SK-N-MC (cell line): ENCODE measurements around the gene DGUOK.

Experiments
- DNase-seq: peaks from one replicate; pipeline ENCODE4 v3.0.0-alpha.2; 2011; ENCODE audit warnings: low read depth, low spot score
- H3K27ac ChIP-seq: fragments of 200-600 bp; sonication (generic); 2 replicates; pipeline ENCODE4 v1.5.1; 2016; ENCODE audit warnings: mixed run types
- H3K36me3 ChIP-seq: fragments of 200-600 bp; sonication (generic); 2 replicates; pipeline ENCODE4 v1.6.1; 2017; ENCODE audit warnings: antibody characterized with exemption, low read length, mixed read lengths; ENCODE audit not compliant: insufficient read depth
- H3K4me3 ChIP-seq: fragments of 200-600 bp; sonication (generic); 2 replicates; pipeline ENCODE4 v1.5.1; 2016
- H3K9ac ChIP-seq: fragments of 200-600 bp; sonication (generic); 2 replicates; pipeline ENCODE4 v1.8.0; 2017; ENCODE audit warnings: mixed run types, mixed read lengths; ENCODE audit not compliant: insufficient read length
- H3K9me3 ChIP-seq: fragments of 200-600 bp; sonication (generic); 2 replicates; pipeline ENCODE4 v1.6.1; 2017; ENCODE audit warnings: low read depth, mild to moderate bottlenecking, antibody characterized with exemption, low read length, moderate library complexity, mixed read lengths
- EZH2 ChIP-seq: fragments of 200-600 bp; sonication (generic); IDR thresholded peaks from one replicate; pipeline ENCODE4 v1.6.1; 2017; ENCODE audit warnings: antibody characterized with exemption
- FOXP2 ChIP-seq: optimal IDR thresholded peaks from 2 replicates; pipeline ENCODE3; 2011; ENCODE audit warnings: mild to moderate bottlenecking, moderate library complexity; ENCODE audit not compliant: insufficient read depth; ENCODE audit errors: extremely low read length, control extremely low read depth
- POLR2AphosphoS5 ChIP-seq: IDR thresholded peaks from 2 replicates; pipeline ENCODE4 v1.6.1; 2012; ENCODE audit warnings: mild to moderate bottlenecking, low read depth, low read length, borderline replicate concordance

The DGUOK gene

GRCh38 chr2:73914667-73915066 lies 12.0 kb upstream of the DGUOK start:
- H3K36me3 ChIP-seq: 0 out of 2 replicates have a peak, but pooled peaks cover 2% of the 10 kb centered on the region
- TF ChIP-seq EZH2 (no peak), FOXP2 (no peak)
- H3K27ac ChIP-seq: no peak overlapping the region
- no peak overlapping the region for H3K4me3 ChIP-seq
- DNase-seq: no peak
- H3K9me3 ChIP-seq: no peaks in the 10 kb centered on the region
- no peak overlapping the region for H3K9ac ChIP-seq

GRCh38 chr2:73915437-73915993 lies 11.2 kb upstream of the DGUOK start:
- Histone ChIP-seq H3K9ac (no peak overlapping the region), H3K36me3 (0 out of 2 replicates have a peak, but pooled peaks cover 2% of the 10 kb centered on the region), H3K27ac (no peak overlapping the region), H3K9me3 (no peaks in the 10 kb centered on the region), H3K4me3 (no peak overlapping the region)
- DNase-seq: no peak
- TF ChIP-seq EZH2 (no peak), POLR2AphosphoS5 (no peak), FOXP2 (no peak)

GRCh38 chr2:73916666-73917065 lies 10.0 kb upstream of the DGUOK start:
- TF ChIP-seq POLR2AphosphoS5: no peak
- no peak for TF ChIP-seq EZH2
- no peak for TF ChIP-seq FOXP2
- no peaks in the 10 kb centered on the region for H3K9me3 ChIP-seq
- no peak overlapping the region for H3K9ac ChIP-seq
- no peak overlapping the region for H3K27ac ChIP-seq
- DNase-seq: no peak
- 0 out of 2 replicates have a peak, but pooled peaks cover 2% of the 10 kb centered on the region for H3K36me3 ChIP-seq
- no peak overlapping the region for H3K4me3 ChIP-seq

DNA sequence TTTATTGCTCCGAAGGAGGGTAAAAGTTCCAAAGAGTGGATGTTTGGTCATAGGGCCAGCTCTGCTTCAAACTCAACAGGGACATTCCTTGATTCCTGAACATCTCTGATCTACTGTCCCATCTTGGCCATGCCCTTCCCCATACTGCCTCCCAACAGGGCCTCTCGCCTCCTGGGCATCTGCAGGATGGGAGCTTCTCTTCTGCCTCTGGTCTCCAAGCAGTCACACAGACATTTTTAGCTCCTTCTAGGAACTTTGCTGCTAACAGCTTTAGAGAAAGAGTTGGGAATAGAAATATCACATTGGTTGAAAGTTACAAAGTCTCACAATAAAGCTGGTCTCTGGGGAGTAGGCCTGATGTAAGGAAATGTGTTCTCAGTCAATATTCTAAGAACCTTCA lies 9.4 kb upstream of the DGUOK start:
- Histone ChIP-seq H3K9me3 (no peaks in the 10 kb centered on the region), H3K9ac (no peak overlapping the region), H3K4me3 (no peak overlapping the region), H3K27ac (no peak overlapping the region), H3K36me3 (0 out of 2 replicates have a peak, but pooled peaks cover 2% of the 10 kb centered on the region)
- TF ChIP-seq EZH2 (no peak), FOXP2 (no peak), POLR2AphosphoS5 (no peak)
- no peak for DNase-seq

- 0 out of 2 replicates have a peak, but pooled peaks cover 2% of the 10 kb centered on the region for H3K36me3 ChIP-seq
- no peak overlapping the region for H3K4me3 ChIP-seq
- TF ChIP-seq EZH2 (no peak), POLR2AphosphoS5 (no peak), FOXP2 (no peak)
- no peak overlapping the region for H3K27ac ChIP-seq
- H3K9ac ChIP-seq: no peak overlapping the region
- DNase-seq: no peak
- no peaks in the 10 kb centered on the region for H3K9me3 ChIP-seq
Measured at GRCh38 chr2:73917696-73918207, 8.9 kb upstream of the DGUOK start.

- Histone ChIP-seq H3K9me3 (no peaks in the 10 kb centered on the region), H3K4me3 (no peak overlapping the region), H3K27ac (no peak overlapping the region), H3K9ac (no peak overlapping the region), H3K36me3 (0 out of 2 replicates have a peak, but pooled peaks cover 2% of the 10 kb centered on the region)
- TF ChIP-seq POLR2AphosphoS5 (no peak), FOXP2 (no peak), EZH2 (no peak)
- DNase-seq: no peak
Measured at GRCh38 chr2:73918856-73919255, 7.8 kb upstream of the DGUOK start.

GRCh38 chr2:73919596-73920228 lies 7.0 kb upstream of the DGUOK start:
- Histone ChIP-seq H3K36me3 (0 out of 2 replicates have a peak, but pooled peaks cover 2% of the 10 kb centered on the region), H3K9me3 (no peaks in the 10 kb centered on the region), H3K27ac (no peak overlapping the region), H3K9ac (no peak overlapping the region), H3K4me3 (no peak overlapping the region)
- TF ChIP-seq EZH2: no peak
- no peak for TF ChIP-seq POLR2AphosphoS5
- no peak for TF ChIP-seq FOXP2
- no peak for DNase-seq

- Histone ChIP-seq H3K36me3 (0 out of 2 replicates have a peak, but pooled peaks cover 2% of the 10 kb centered on the region), H3K9me3 (no peaks in the 10 kb centered on the region), H3K4me3 (no peak overlapping the region), H3K27ac (no peak overlapping the region), H3K9ac (no peak overlapping the region)
- TF ChIP-seq FOXP2 (no peak), EZH2 (no peak)
- no peak for DNase-seq
Measured at GRCh38 chr2:73920577-73921545, 5.8 kb upstream of the DGUOK start.
